DOHH2 (cell line): ENCODE measurements around the gene CNTN5.

Experiments
- H3F3A ChIP-seq: fragments of 200-600 bp; sonication (generic), shearing (Covaris generic); 2 replicates; pipeline ENCODE4 v1.6.0; 2016; ENCODE audit warnings: antibody characterized with exemption, mild to moderate bottlenecking; ENCODE audit not compliant: control insufficient read depth, insufficient read depth
- H3K27ac ChIP-seq: fragments of 200-600 bp; sonication (generic); 2 replicates; pipeline ENCODE4 v1.5.1; 2014; ENCODE audit warnings: low read depth, mild to moderate bottlenecking, low read length, moderate library complexity
- H3K27me3 ChIP-seq: fragments of 200-600 bp; sonication (generic); 2 replicates; pipeline ENCODE4 v1.6.1; 2014; ENCODE audit warnings: mild to moderate bottlenecking, low read length, mixed read lengths; ENCODE audit not compliant: control insufficient read depth
- H3K36me3 ChIP-seq: fragments of 200-600 bp; sonication (generic); 2 replicates; pipeline ENCODE4 v1.6.1; 2014; ENCODE audit warnings: mild to moderate bottlenecking, low read length, moderate library complexity, mixed read lengths; ENCODE audit not compliant: control insufficient read depth
- H3K4me1 ChIP-seq: fragments of 200-600 bp; sonication (generic); 2 replicates; pipeline ENCODE4 v1.6.1; 2014; ENCODE audit warnings: mild to moderate bottlenecking, low read length, mixed read lengths; ENCODE audit not compliant: control insufficient read depth
- H3K4me2 ChIP-seq: fragments of 200-600 bp; sonication (generic); 2 replicates; pipeline ENCODE4 v1.6.0; 2014; ENCODE audit warnings: mild to moderate bottlenecking, low read length, moderate library complexity
- H3K4me3 ChIP-seq: fragments of 200-600 bp; sonication (generic); 2 replicates; pipeline ENCODE4 v1.5.1; 2014; ENCODE audit warnings: mild to moderate bottlenecking, low read length, mixed read lengths
- H3K79me2 ChIP-seq: fragments of 200-600 bp; sonication (generic); 2 replicates; pipeline ENCODE4 v1.6.1; 2014; ENCODE audit warnings: mild to moderate bottlenecking, low read length, mixed read lengths; ENCODE audit not compliant: control insufficient read depth
- H3K9me2 ChIP-seq: fragments of 200-600 bp; sonication (generic); replicated peaks from 2 replicates; pipeline ENCODE4 v1.6.1; 2014; ENCODE audit warnings: mild to moderate bottlenecking, low read length, mixed read lengths; ENCODE audit not compliant: control insufficient read depth
- H3K9me3 ChIP-seq: fragments of 200-600 bp; sonication (generic); 2 replicates; pipeline ENCODE4 v1.6.1; 2014; ENCODE audit warnings: antibody characterized with exemption, low read length, mixed read lengths; ENCODE audit not compliant: control insufficient read depth, insufficient read depth
- H4K20me1 ChIP-seq: fragments of 200-600 bp; sonication (generic); 2 replicates; pipeline ENCODE4 v1.6.0; 2014; ENCODE audit warnings: low read depth, mild to moderate bottlenecking, antibody characterized with exemption, low read length, moderate library complexity; ENCODE audit not compliant: control insufficient read depth, insufficient read depth
- CTCF ChIP-seq: fragments of 200-600 bp; sonication (generic); IDR thresholded peaks from one replicate; pipeline ENCODE4 v1.5.1; 2014; ENCODE audit warnings: antibody characterized with exemption, mild to moderate bottlenecking, low read depth, low read length; ENCODE audit not compliant: poor library complexity, severe bottlenecking
- EZH2phosphoT487 ChIP-seq: fragments of 200-600 bp; sonication (generic); IDR thresholded peaks from 2 replicates; pipeline ENCODE4 v1.6.1; 2017; ENCODE audit warnings: borderline replicate concordance, mild to moderate bottlenecking, antibody characterized with exemption, low read length, moderate library complexity, mixed read lengths

The CNTN5 gene

GRCh38 chr11:99973993-99974392 is 953.2 kb downstream of the CNTN5 start:
- Histone ChIP-seq H3K79me2 (no peaks in the 10 kb centered on the region), H3K9me2 (no peaks in the 10 kb centered on the region), H3K9me3 (no peaks in the 10 kb centered on the region), H3K36me3 (no peaks in the 10 kb centered on the region), H3K27me3 (no peaks in the 10 kb centered on the region), H3K4me1 (no peaks in the 10 kb centered on the region), H4K20me1 (no peaks in the 10 kb centered on the region), H3K27ac (no peak overlapping the region), H3F3A (no peaks in the 10 kb centered on the region), H3K4me2 (no peak overlapping the region), H3K4me3 (no peak overlapping the region)
- TF ChIP-seq EZH2phosphoT487: no peak
- TF ChIP-seq CTCF: no peak

- Histone ChIP-seq H3K36me3 (no peaks in the 10 kb centered on the region), H3K4me1 (no peaks in the 10 kb centered on the region), H3K4me2 (no peak overlapping the region), H3K79me2 (no peaks in the 10 kb centered on the region), H3K9me3 (no peaks in the 10 kb centered on the region), H3F3A (no peaks in the 10 kb centered on the region), H4K20me1 (no peaks in the 10 kb centered on the region), H3K27me3 (no peaks in the 10 kb centered on the region), H3K9me2 (no peaks in the 10 kb centered on the region), H3K4me3 (no peak overlapping the region), H3K27ac (no peak overlapping the region)
- TF ChIP-seq EZH2phosphoT487 (no peak), CTCF (no peak)
Measured at GRCh38 chr11:99979042-99979441, 958.3 kb downstream of the CNTN5 start.

GRCh38 chr11:99987821-99988470 is 967.2 kb downstream of the CNTN5 start:
- Histone ChIP-seq H3K27ac (no peak overlapping the region), H3F3A (no peaks in the 10 kb centered on the region)
- no peak for TF ChIP-seq CTCF
- no peak for TF ChIP-seq EZH2phosphoT487

More at GRCh38 chr11:99987821-99988470, 967.2 kb downstream of the CNTN5 start:
- Histone ChIP-seq H4K20me1 (no peaks in the 10 kb centered on the region), H3K4me2 (no peak overlapping the region), H3K4me1 (no peaks in the 10 kb centered on the region), H3K9me3 (no peaks in the 10 kb centered on the region), H3K9me2 (no peaks in the 10 kb centered on the region), H3K4me3 (no peak overlapping the region), H3K27me3 (no peaks in the 10 kb centered on the region), H3K36me3 (no peaks in the 10 kb centered on the region), H3K79me2 (no peaks in the 10 kb centered on the region)
